ENCODE results near the gene BTG2.

GRCh38 chr1:203301331-203301668 is 4.0 kb upstream of the BTG2 start:
- TF ChIP-seq POLR2A (IDR thresholded peaks at IDR 0.05): no peak
- TF ChIP-seq, protein P1, sequence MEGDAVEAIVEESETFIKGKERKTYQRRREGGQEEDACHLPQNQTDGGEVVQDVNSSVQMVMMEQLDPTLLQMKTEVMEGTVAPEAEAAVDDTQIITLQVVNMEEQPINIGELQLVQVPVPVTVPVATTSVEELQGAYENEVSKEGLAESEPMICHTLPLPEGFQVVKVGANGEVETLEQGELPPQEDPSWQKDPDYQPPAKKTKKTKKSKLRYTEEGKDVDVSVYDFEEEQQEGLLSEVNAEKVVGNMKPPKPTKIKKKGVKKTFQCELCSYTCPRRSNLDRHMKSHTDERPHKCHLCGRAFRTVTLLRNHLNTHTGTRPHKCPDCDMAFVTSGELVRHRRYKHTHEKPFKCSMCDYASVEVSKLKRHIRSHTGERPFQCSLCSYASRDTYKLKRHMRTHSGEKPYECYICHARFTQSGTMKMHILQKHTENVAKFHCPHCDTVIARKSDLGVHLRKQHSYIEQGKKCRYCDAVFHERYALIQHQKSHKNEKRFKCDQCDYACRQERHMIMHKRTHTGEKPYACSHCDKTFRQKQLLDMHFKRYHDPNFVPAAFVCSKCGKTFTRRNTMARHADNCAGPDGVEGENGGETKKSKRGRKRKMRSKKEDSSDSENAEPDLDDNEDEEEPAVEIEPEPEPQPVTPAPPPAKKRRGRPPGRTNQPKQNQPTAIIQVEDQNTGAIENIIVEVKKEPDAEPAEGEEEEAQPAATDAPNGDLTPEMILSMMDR (IDR thresholded peaks at IDR 0.05): no peak

Measured in adrenal gland (tissue), 5 donors.